K562 (cell line): ENCODE measurements around the gene ARL10. TPM values are rescaled to one million over a fixed set of nuclear protein-coding genes. Genes with fewer than 3 reads are reported as not detected.

Source experiments
- ATAC-seq: fragments of 200-7000 bp; cut with Tn5 transposase; 3 replicates; pipeline ENCODE4 v1.9.1; 2020; ENCODE audit warnings: moderate library complexity
- BruUV-seq: library from RNA; stranded (reverse); fragments of 400-500 nt; replicated peaks from 2 replicates; lab custom pipeline; 2021; lab: Mats Ljungman, UMichigan
- CTCF ChIA-PET: fragments of 300-600 bp; formaldehyde crosslinking; extraction: SDS; loops from one replicate; lab custom pipeline; 2021; ENCODE audit warnings: low intra/inter-chr PET ratio; lab: Yijun Ruan, JAX
- POLR2A ChIA-PET: fragments of 300-600, 350-650 bp; sonication (Branson Sonifier 250); formaldehyde crosslinking; extraction: SDS; loops from one replicate; lab custom pipeline; 2021; ENCODE audit warnings: antibody characterized with exemption, inconsistent platforms; lab: Yijun Ruan, JAX
- DNase-seq, 4 experiments: peaks; one replicate each; pipeline versions ENCODE4 v3.0.0 to v3.0.0-alpha.2; 2011 to 2018; ENCODE audit warnings: low spot score in 3 of 4, mixed read lengths in 3 of 4; ENCODE audit errors: extremely low read depth in 1 of 4
- FAIRE-seq: peaks from 2 replicates; lab custom pipeline; 2011; peaks lifted over from hg19 to GRCh38; lab: Jason Lieb, UNC
- H2AFZ ChIP-seq: 2 replicates; pipeline ENCODE4 v1.6.0; 2011; ENCODE audit warnings: low read depth, low read length, control low read depth, inconsistent platforms
- H3K27ac ChIP-seq: fragments of 200-600 bp; 3 replicates; pipeline ENCODE4 v1.8.0; 2011; ENCODE audit warnings: low read depth, mild to moderate bottlenecking, control low read depth, inconsistent platforms, low read length, moderate library complexity, mixed read lengths; ENCODE audit errors: extremely low read depth
- H3K27me3 ChIP-seq, 2 experiments: fragments of 300-600 bp in 1 of 2; 2 replicates in 1 of 2; 3 replicates in 1 of 2; pipeline versions ENCODE4 v1.6.0 to v1.8.0; 2011; ENCODE audit warnings: inconsistent platforms in 2 of 2, low read length in 2 of 2, mild to moderate bottlenecking in 1 of 2, mixed read lengths in 1 of 2, moderate library complexity in 1 of 2; ENCODE audit not compliant: control insufficient read depth in 2 of 2, insufficient read depth in 2 of 2
- H3K36me3 ChIP-seq: fragments of 300-600 bp; 3 replicates; pipeline ENCODE4 v1.8.0; 2011; ENCODE audit warnings: mild to moderate bottlenecking, low read length, inconsistent platforms; ENCODE audit not compliant: control insufficient read depth, insufficient read depth
- H3K4me1 ChIP-seq, 2 experiments: fragments of 200-600 bp in 1 of 2; replicated peaks in 1 of 2; 2 replicates in 1 of 2; 3 replicates in 1 of 2; pipeline versions ENCODE4 v1.5.1 to v1.8.0; 2011; ENCODE audit warnings: inconsistent platforms in 2 of 2, low read length in 2 of 2, mild to moderate bottlenecking in 1 of 2, mixed read lengths in 1 of 2, moderate library complexity in 1 of 2; ENCODE audit not compliant: control insufficient read depth in 2 of 2, insufficient read depth in 2 of 2
- H3K4me2 ChIP-seq: 2 replicates; pipeline ENCODE4 v1.6.1; 2011; ENCODE audit warnings: low read length, control low read depth, inconsistent platforms, mixed read lengths; ENCODE audit not compliant: insufficient read depth
- H3K4me3 ChIP-seq: fragments of 200-600 bp; sonication (generic), shearing (Covaris generic); 2 replicates; pipeline ENCODE4 v1.5.1; 2016; ENCODE audit warnings: control low read depth, inconsistent platforms
- H3K79me2 ChIP-seq: fragments of 200-600 bp; 3 replicates; pipeline ENCODE4 v1.8.0; 2011; ENCODE audit warnings: low read length, inconsistent platforms; ENCODE audit not compliant: control insufficient read depth, insufficient read depth
- H3K9ac ChIP-seq, 2 experiments: 2 replicates each; pipeline versions ENCODE4 v1.6.0 to v1.6.1; 2011; ENCODE audit warnings: low read depth in 2 of 2, low read length in 2 of 2, control low read depth in 1 of 2, inconsistent platforms in 1 of 2, mild to moderate bottlenecking in 1 of 2, mixed read lengths in 1 of 2; ENCODE audit not compliant: insufficient read depth in 1 of 2
- H3K9me1 ChIP-seq: one replicate; pipeline ENCODE4 v1.6.0; 2011; ENCODE audit warnings: inconsistent platforms, mild to moderate bottlenecking, low read length, moderate library complexity; ENCODE audit not compliant: control insufficient read depth, insufficient read depth
- H3K9me3 ChIP-seq: replicated peaks from 2 replicates; pipeline ENCODE4 v1.5.1; 2011; ENCODE audit warnings: low read depth, low read length, inconsistent platforms; ENCODE audit not compliant: control insufficient read depth, insufficient read depth
- H4K20me1 ChIP-seq: replicated peaks from 2 replicates; pipeline ENCODE4 v1.6.1; 2011; ENCODE audit warnings: low read length, inconsistent platforms, mixed read lengths; ENCODE audit not compliant: control insufficient read depth, insufficient read depth
- BCOR ChIP-seq: fragments of 450-650 bp; IDR thresholded peaks from 2 replicates; pipeline ENCODE4 v1.6.1; 2016
- CREBBP ChIP-seq: IDR thresholded peaks from one replicate; pipeline ENCODE4 v1.6.1; 2012; ENCODE audit warnings: low read depth, mild to moderate bottlenecking, control low read depth, inconsistent platforms, low read length
- MAFF ChIP-seq: IDR thresholded peaks from 2 replicates; pipeline ENCODE4 v1.6.1; 2012; ENCODE audit warnings: low read length, improper control_type of control experiment
- MCM2 ChIP-seq: fragments of 450-650 bp; IDR thresholded peaks from 2 replicates; pipeline ENCODE4 v1.6.1; 2017; ENCODE audit warnings: low read depth, mild to moderate bottlenecking
- MYNN ChIP-seq, 2 experiments: sonication (generic); formaldehyde crosslinking in 1 of 2; IDR thresholded peaks; 2 replicates each; pipeline versions ENCODE4 v1.5.0 to v1.6.1; 2016 to 2020; ENCODE audit warnings: antibody characterized with exemption in 1 of 2, missing genetic modification reagents in 1 of 2
- PCBP1 ChIP-seq: fragments of 200-400 bp; formaldehyde crosslinking; IDR thresholded peaks from 2 replicates; pipeline ENCODE4 v1.6.1; 2018; ENCODE audit warnings: mild to moderate bottlenecking, low read depth, low read length; ENCODE audit not compliant: poor library complexity, severe bottlenecking
- RBM22 ChIP-seq: fragments of 200-400 bp; formaldehyde crosslinking; IDR thresholded peaks from 2 replicates; pipeline ENCODE4 v1.6.1; 2018; ENCODE audit warnings: low read length, low read depth; ENCODE audit not compliant: poor library complexity, severe bottlenecking
- SMAD1 ChIP-seq: fragments of 150-350 bp; IDR thresholded peaks from 2 replicates; pipeline ENCODE4 v1.6.1; 2014; ENCODE audit warnings: low read length, low read depth; ENCODE audit not compliant: partially characterized antibody
- ZNF583 ChIP-seq: fragments of 250-450 bp; sonication (Bioruptor Pico); IDR thresholded peaks from 2 replicates; pipeline ENCODE4 v1.4.0; 2020
- ZNF764 ChIP-seq: fragments of 250-450 bp; sonication (Bioruptor Pico); IDR thresholded peaks from 2 replicates; pipeline ENCODE4 v1.4.0; 2020; ENCODE audit warnings: low read depth, mild to moderate bottlenecking, moderate library complexity
- in situ Hi-C: fragments of 300-500 bp; cut with MboI; formaldehyde crosslinking; loops from 4 replicates; pipeline ENCODE4 v1.15.0; 2018; ENCODE audit warnings: inconsistent platforms, mixed read lengths
- intact Hi-C: fragments of 100-400 bp; cut with micrococcal nuclease; formaldehyde crosslinking; loops from 2 replicates; pipeline ENCODE4 v1.14.2; 2022
- polyA plus RNA-seq, 8 experiments: library from polyadenylated mRNA; depleted of rRNA in 4 of 8; stranded (reverse) in 5 of 8; unstranded in 3 of 8; fragments of >200 nt; fragmentation: Nextera tagmentation in 2 of 8; fragmentation: Illumina TruSeq in 1 of 8; extraction: Ambion mirVana in 2 of 8; extraction: Trizol in 1 of 8; gene quantifications; 2 replicates each; pipeline versions ENCODE4 v1.2.1 to v1.2.3, GENCODE V29; 2011 to 2014; ENCODE audit warnings: inconsistent platforms in 1 of 8, missing spikeins in 1 of 8
- total RNA-seq, 7 experiments: library from RNA; depleted of rRNA in 6 of 7; stranded (reverse); fragments of >200 nt in 6 of 7; fragmentation: Illumina TruSeq in 2 of 7; extraction: Trizol in 2 of 7; gene quantifications; 2 replicates each; pipeline versions ENCODE4 v1.2.1 to v1.2.3, GENCODE V29; 2011 to 2021; ENCODE audit warnings: low replicate concordance in 1 of 7
- TF ChIP-seq, protein P1 (sequence below): fragments of 450-650 bp; IDR thresholded peaks from 2 replicates; pipeline ENCODE4 v1.6.1; 2017; ENCODE audit warnings: antibody characterized with exemption

Gene ARL10
- total and polyA plus RNA-seq, 9 of the 15 experiments (the other 6 are each of a cell fraction or from before 2014, with no cell fraction given), result under 0.01 to 0.40 (median 0.34) TPM; not detected in 3

DNA sequence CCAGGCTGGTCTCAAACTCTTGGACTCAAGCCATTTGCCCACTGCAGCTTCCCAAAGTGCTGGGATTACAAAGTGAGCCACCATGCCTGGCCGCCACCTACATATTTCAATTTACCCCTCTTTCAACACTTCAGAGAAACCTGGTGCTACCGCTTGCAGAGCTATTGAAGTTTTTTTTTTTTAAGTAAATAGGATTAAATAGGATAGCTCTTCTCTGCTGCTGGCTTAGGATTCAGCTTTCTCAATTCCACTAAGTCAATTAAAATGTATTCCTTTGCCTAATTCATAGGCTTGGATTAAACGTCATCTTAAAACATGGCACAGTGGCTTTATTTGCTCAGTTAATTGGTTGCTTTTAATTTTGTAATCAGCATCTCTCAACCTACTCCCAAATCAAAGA, 44.7 kb upstream of the ARL10 start (continued):
- TF ChIP-seq, protein P1, sequence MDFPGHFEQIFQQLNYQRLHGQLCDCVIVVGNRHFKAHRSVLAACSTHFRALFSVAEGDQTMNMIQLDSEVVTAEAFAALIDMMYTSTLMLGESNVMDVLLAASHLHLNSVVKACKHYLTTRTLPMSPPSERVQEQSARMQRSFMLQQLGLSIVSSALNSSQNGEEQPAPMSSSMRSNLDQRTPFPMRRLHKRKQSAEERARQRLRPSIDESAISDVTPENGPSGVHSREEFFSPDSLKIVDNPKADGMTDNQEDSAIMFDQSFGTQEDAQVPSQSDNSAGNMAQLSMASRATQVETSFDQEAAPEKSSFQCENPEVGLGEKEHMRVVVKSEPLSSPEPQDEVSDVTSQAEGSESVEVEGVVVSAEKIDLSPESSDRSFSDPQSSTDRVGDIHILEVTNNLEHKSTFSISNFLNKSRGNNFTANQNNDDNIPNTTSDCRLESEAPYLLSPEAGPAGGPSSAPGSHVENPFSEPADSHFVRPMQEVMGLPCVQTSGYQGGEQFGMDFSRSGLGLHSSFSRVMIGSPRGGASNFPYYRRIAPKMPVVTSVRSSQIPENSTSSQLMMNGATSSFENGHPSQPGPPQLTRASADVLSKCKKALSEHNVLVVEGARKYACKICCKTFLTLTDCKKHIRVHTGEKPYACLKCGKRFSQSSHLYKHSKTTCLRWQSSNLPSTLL, result no peak
- TF ChIP-seq BCOR (no peak), PCBP1 (no peak), CREBBP (no peak), MCM2 (no peak), ZNF764 (CRISPR knock-in tag) (no peak), RBM22 (no peak), MAFF (no peak)

DNA sequence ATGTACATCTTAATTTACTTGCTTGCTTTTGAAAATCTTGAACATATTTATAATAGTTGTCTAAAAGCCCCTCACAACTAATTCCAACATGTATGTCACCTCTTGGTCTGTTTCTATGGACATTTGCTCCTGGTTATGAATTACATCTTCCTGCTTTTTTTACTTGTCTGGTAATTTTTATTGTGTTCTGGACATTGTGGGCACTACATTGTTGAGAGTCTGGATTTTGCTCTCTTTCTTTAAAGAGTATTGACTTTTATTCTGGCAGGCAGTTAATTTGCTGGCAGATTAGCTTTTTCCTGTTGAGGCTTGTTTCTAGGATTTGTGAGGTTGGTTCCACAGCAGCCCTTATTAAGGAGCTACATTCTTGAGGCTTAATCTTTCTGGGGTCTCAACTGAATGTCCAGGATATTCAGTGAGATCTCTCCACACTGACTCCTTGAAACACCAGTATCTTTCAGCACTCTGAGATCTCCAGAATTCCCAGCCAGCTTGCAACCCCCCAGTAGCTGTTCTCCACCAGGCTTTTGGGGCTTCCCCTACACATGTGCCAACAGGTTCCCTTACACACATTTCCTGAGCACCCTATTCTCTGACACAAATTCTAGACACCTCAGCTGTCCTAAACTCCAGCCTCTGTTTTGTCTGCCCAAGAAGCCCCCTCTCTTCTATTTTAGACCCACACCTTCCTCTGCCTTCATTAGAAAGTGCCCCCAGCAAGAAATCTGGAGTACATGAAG, 31.1 kb upstream of the ARL10 start:
- no peak for FAIRE-seq
- BruUV-seq, result no TSS peak
- peaks cover 38% of the 10 kb centered on the region for H3K36me3 ChIP-seq
- intact Hi-C loops, result no loop called here
- H4K20me1 ChIP-seq, result no peaks in the 10 kb centered on the region
- TF ChIP-seq MYNN (IDR thresholded peaks at IDR 0.05), result 0 out of 2 replicates have a peak, but pooled peaks have one; percentile 38
- TF ChIP-seq MYNN (CRISPR knock-in tag; IDR thresholded peaks at IDR 0.05), result no peak
- no peak for TF ChIP-seq ZNF583 (CRISPR knock-in tag)
- TF ChIP-seq SMAD1, result no peak
- H3K9me1 ChIP-seq, result no peaks in the 10 kb centered on the region
- H3K4me3 ChIP-seq, result no peak overlapping the region
- H3K79me2 ChIP-seq, result no peaks in the 10 kb centered on the region
- POLR2A ChIA-PET, result interaction anchor here (0.5 to 0.6 kb wide), 2 partner anchors 35 to 167 kb away, joined by 3 to 4 read pairs; no protein-coding TSS in a partner anchor
- no peak overlapping the region for H3K4me2 ChIP-seq
- in situ Hi-C loops, result no loop called here
- no peak overlapping the region for H3K9ac ChIP-seq
- no peaks in the 10 kb centered on the region for H3K4me1 ChIP-seq
- DNase-seq, result no peak
- no peaks in the 10 kb centered on the region for H3K27me3 ChIP-seq
- no peak overlapping the region for H2AFZ ChIP-seq
- no peak overlapping the region for H3K27ac ChIP-seq
- no peaks in the 10 kb centered on the region for H3K9me3 ChIP-seq
- no peak for ATAC-seq
- CTCF ChIA-PET, result no interaction called here
